PC-3 (cell line): Measurements from ENCODE around the gene PCDHGB1. TPM values are rescaled to one million over a fixed set of nuclear protein-coding genes. Genes with fewer than 3 reads are reported as not detected.
A peak's percentile ranks its signal among the peaks of the same experiment; 100 is the strongest.

Experiments
- ATAC-seq: fragments of 200-7000 bp; cut with Tn5 transposase; 2 replicates; pipeline ENCODE4 v1.9.1; 2020; ENCODE audit warnings: mild to moderate bottlenecking, moderate library complexity
- BruUV-seq: library from RNA; stranded (reverse); fragments of 400-500 nt; replicated peaks from 2 replicates; lab custom pipeline; 2021; lab: Mats Ljungman, UMichigan
- CTCF ChIA-PET: fragments of 300-600 bp; sonication (Branson Sonifier 250); formaldehyde crosslinking; loops from one replicate; lab custom pipeline; 2022; ENCODE audit warnings: antibody characterized with exemption; lab: Charles Lee
- POLR2A ChIA-PET: fragments of 300-600 bp; sonication (Branson Sonifier 250); formaldehyde crosslinking; loops from one replicate; lab custom pipeline; 2022; ENCODE audit warnings: antibody characterized with exemption; ENCODE audit not compliant: unreplicated experiment; lab: Charles Lee
- DNase-seq: peaks from one replicate; pipeline ENCODE4 v3.0.0-alpha.2; 2015
- H2AFZ ChIP-seq: fragments of 300-600 bp; sonication (generic); 2 replicates; pipeline ENCODE4 v1.6.0; 2016; ENCODE audit warnings: antibody characterized with exemption, low read length
- H3F3A ChIP-seq: fragments of 300-600 bp; sonication (generic); one replicate; pipeline ENCODE4 v1.6.0; 2017; ENCODE audit warnings: antibody characterized with exemption, low read length, control low read depth, mild to moderate bottlenecking; ENCODE audit not compliant: unreplicated experiment
- H3K27ac ChIP-seq: fragments of 300-600 bp; sonication (generic); 2 replicates; pipeline ENCODE4 v1.5.1; 2016; ENCODE audit warnings: mild to moderate bottlenecking, low read length
- H3K27me3 ChIP-seq: fragments of 300-600 bp; sonication (generic); 2 replicates; pipeline ENCODE4 v1.6.1; 2016; ENCODE audit warnings: low read length, mixed read lengths
- H3K36me3 ChIP-seq: fragments of 300-600 bp; sonication (generic); 2 replicates; pipeline ENCODE4 v1.6.1; 2016; ENCODE audit warnings: low read depth, mixed run types, low read length, mixed read lengths
- H3K4me1 ChIP-seq: fragments of 300-600 bp; sonication (generic); 2 replicates; pipeline ENCODE4 v1.5.1; 2016; ENCODE audit warnings: low read length; ENCODE audit not compliant: insufficient read depth
- H3K4me2 ChIP-seq: fragments of 300-600 bp; sonication (generic); 2 replicates; pipeline ENCODE4 v1.6.0; 2016; ENCODE audit warnings: low read length
- H3K4me3 ChIP-seq: fragments of 300-600 bp; sonication (generic); 2 replicates; pipeline ENCODE4 v1.5.1; 2016; ENCODE audit warnings: mild to moderate bottlenecking, low read length, mixed read lengths
- H3K79me2 ChIP-seq: fragments of 300-600 bp; sonication (generic); 2 replicates; pipeline ENCODE4 v1.6.1; 2017; ENCODE audit warnings: low read length, mixed read lengths
- H3K9ac ChIP-seq: fragments of 300-600 bp; sonication (generic); 2 replicates; pipeline ENCODE4 v1.6.0; 2016; ENCODE audit warnings: mild to moderate bottlenecking, low read length
- H3K9me2 ChIP-seq: fragments of 300-600 bp; sonication (generic); replicated peaks from 2 replicates; pipeline ENCODE4 v1.6.1; 2016; ENCODE audit warnings: mixed run types, low read length, mixed read lengths
- H3K9me3 ChIP-seq: fragments of 300-600 bp; sonication (generic); 2 replicates; pipeline ENCODE4 v1.6.1; 2016; ENCODE audit warnings: low read length, mixed read lengths
- H4K20me1 ChIP-seq: fragments of 300-600 bp; sonication (generic); 2 replicates; pipeline ENCODE4 v1.6.1; 2016; ENCODE audit warnings: low read length, mixed read lengths
- CTCF ChIP-seq: fragments of 300-600 bp; sonication (generic); conservative IDR thresholded peaks from 2 replicates; pipeline ENCODE4 v1.5.1; 2017; ENCODE audit warnings: antibody characterized with exemption, low read depth, mild to moderate bottlenecking, low read length
- EZH2 ChIP-seq: fragments of 300-600 bp; sonication (generic); IDR thresholded peaks from one replicate; pipeline ENCODE4 v1.6.1; 2017; ENCODE audit warnings: antibody characterized with exemption, mild to moderate bottlenecking, low read length; ENCODE audit not compliant: unreplicated experiment
- EZH2phosphoT487 ChIP-seq: fragments of 300-600 bp; sonication (generic); IDR thresholded peaks from 2 replicates; pipeline ENCODE4 v1.6.1; 2018; ENCODE audit warnings: mild to moderate bottlenecking, antibody characterized with exemption, low read length, borderline replicate concordance
- intact Hi-C: fragments of 100-400 bp; cut with micrococcal nuclease; formaldehyde crosslinking; loops from 2 replicates; pipeline ENCODE4 v1.9.0; 2023
- total RNA-seq: library from RNA; depleted of rRNA; stranded (reverse); fragments of >200 nt; gene quantifications from 2 replicates; pipeline ENCODE4 v1.2.3, GENCODE V29; 2014

Gene PCDHGB1
- total RNA-seq, 1 experiment from 2014 or later, result 0.04 TPM

- H3K4me3 ChIP-seq, result peak overlapping the region; percentile 78
- peak overlapping the region; percentile 91 for H3K4me2 ChIP-seq
- no peak overlapping the region for H3K9ac ChIP-seq
- H3K27ac ChIP-seq, result no peak overlapping the region
- intact Hi-C loops, result no loop called here
- no peaks in the 10 kb centered on the region for H3F3A ChIP-seq
- ATAC-seq (no peak), DNase-seq (no peak)
- no peak overlapping the region for H2AFZ ChIP-seq
- no peaks in the 10 kb centered on the region for H3K4me1 ChIP-seq
- peaks cover 38% of the 10 kb centered on the region for H3K9me3 ChIP-seq
- H3K27me3 ChIP-seq, result no peaks in the 10 kb centered on the region
- peaks cover 28% of the 10 kb centered on the region for H3K79me2 ChIP-seq
- H4K20me1 ChIP-seq, result no peaks in the 10 kb centered on the region
- no peak for TF ChIP-seq CTCF
- no peak for TF ChIP-seq EZH2phosphoT487
- TF ChIP-seq EZH2, result no peak
- H3K9me2 ChIP-seq, result no peaks in the 10 kb centered on the region
- CTCF ChIA-PET, result interaction anchor here (0.6 to 0.7 kb wide), 2 partner anchors 78 to 225 kb away, joined by 4 to 5 read pairs; partner anchors contain the start of genes PCDHB2 and PCDHGB5
- BruUV-seq, result no TSS peak
- POLR2A ChIA-PET, result interaction anchor here (0.6 kb wide), 1 partner anchor 225 kb away, joined by 3 read pairs; no protein-coding TSS in a partner anchor
- peaks cover 36% of the 10 kb centered on the region for H3K36me3 ChIP-seq
These were observed 30.2 kb upstream of the PCDHGB1 start for GRCh38 chr5:141319699-141320098.

GRCh38 chr5:141320225-141321169, 29.4 kb upstream of the PCDHGB1 start, which contains the start of gene TAF7:
TSS of gene TAF7 (minus strand) at chr5:141320784. CDS start at chr5:141320044, 740 bp downstream.
- Histone ChIP-seq H3K36me3 (peaks cover 35% of the 10 kb centered on the region), H3K4me3 (peak within 1 kb of the TSS; percentile 78), H3K27me3 (no peaks in the 10 kb centered on the region), H3K4me2 (peak within 1 kb of the TSS; percentile 91), H3K27ac (peak within 1 kb of the TSS; percentile 65), H3F3A (no peaks in the 10 kb centered on the region), H3K4me1 (no peaks in the 10 kb centered on the region), H3K9ac (peak within 1 kb of the TSS; percentile 89), H3K9me3 (peaks cover 38% of the 10 kb centered on the region), H3K9me2 (no peaks in the 10 kb centered on the region), H4K20me1 (no peaks in the 10 kb centered on the region), H3K79me2 (peaks cover 28% of the 10 kb centered on the region), H2AFZ (peak within 1 kb of the TSS; percentile 100)
- DNase-seq, result peak; percentile 85
- intact Hi-C loops, result no loop called here
- CTCF ChIA-PET, result interaction anchor here (0.6 to 0.7 kb wide), 2 partner anchors 77 to 226 kb away, joined by 4 to 5 read pairs; partner anchors contain the start of genes PCDHB2 and PCDHGB5
- peak; percentile 98 for ATAC-seq
- TF ChIP-seq CTCF (peak; percentile 77), EZH2 (no peak)
- POLR2A ChIA-PET, result interaction anchor here (0.6 to 0.7 kb wide), 2 partner anchors 9 to 226 kb away, joined by 3 read pairs; no protein-coding TSS in a partner anchor
- BruUV-seq, result TSS peak; percentile 71
